ENCODE data around the gene SARM1.

Gene SARM1

DNA sequence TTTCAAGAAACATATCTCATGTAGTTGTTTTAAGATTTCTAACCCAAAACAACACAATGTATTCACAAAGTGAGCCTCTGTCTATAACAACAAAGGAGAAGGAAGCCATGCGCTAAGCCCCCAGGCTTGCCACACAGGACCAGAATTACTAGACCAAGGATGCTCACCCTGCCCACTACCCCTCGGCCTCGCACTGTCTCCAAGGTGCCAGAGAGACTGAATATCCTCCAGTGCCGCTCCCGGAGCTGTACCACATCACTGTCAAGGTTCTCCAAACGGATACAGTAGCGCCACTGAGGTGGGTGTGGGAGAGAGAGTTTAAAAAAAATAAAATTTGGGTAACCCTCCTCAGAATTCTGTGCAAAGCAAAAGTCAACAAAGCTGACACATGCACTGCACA lies 21.2 kb upstream of the SARM1 start:
- no peaks in the 10 kb centered on the region for H3K27me3 Mint-ChIP-seq
- H3K36me3 Mint-ChIP-seq = peaks cover 4% of the 10 kb centered on the region
- peaks cover 6% of the 10 kb centered on the region for H3K4me1 Mint-ChIP-seq
- H3K9me3 Mint-ChIP-seq = no peaks in the 10 kb centered on the region
- H3K4me3 Mint-ChIP-seq = no peak overlapping the region
- H3K27ac Mint-ChIP-seq = no peak overlapping the region

DNA sequence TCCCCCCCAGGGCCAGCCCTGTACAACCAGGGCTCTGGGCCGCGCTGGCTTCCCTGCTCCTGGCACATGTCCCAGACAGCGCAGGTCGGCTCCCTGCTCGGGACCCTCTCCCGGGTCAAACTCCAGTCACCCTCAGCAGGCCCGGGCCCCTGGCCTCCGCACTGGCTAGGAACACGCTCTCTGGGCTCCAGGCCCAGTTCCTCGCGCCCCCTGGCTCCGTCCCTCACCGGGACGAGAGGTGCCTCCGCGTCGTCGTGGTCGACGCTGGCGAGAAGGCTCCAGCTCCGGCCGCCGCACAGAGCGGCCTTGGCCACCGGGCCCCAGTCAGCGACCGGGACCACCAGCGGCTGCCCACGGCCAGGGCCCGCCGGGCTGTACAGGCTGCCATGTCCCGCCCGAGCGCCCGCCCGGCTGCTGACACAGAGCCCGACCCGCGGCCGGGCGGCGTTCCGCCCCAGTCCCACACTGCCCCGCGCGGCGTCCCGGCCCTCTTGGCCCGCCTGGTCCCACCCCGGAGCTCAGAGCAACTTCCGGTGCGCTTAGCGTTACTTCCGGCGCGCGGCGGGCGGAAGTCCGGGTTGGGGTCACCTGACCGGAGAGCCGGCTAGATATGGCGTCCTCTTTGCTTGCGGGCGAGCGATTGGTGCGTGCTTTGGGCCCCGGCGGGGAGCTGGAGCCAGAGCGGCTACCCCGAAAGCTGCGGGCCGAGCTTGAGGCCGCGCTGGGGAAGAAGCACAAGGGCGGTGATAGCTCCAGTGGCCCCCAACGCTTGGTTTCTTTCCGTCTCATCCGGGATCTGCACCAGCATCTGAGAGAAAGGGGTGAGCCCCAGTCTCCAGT lies 14.2 kb upstream of the SARM1 start, which contains the start of gene POLDIP2:
Gene POLDIP2 (minus strand): TSS at position 467 of the 840 bp plus-strand sequence. CDS start 79 bp downstream, at position 388.
- Mint-ChIP-seq H3K27ac (peak within 1 kb of the TSS; percentile 94), H3K27me3 (no peaks in the 10 kb centered on the region), H3K4me1 (peaks cover 27% of the 10 kb centered on the region), H3K9me3 (no peaks in the 10 kb centered on the region), H3K4me3 (peak within 1 kb of the TSS; percentile 98), H3K36me3 (peaks cover 5% of the 10 kb centered on the region)

DNA sequence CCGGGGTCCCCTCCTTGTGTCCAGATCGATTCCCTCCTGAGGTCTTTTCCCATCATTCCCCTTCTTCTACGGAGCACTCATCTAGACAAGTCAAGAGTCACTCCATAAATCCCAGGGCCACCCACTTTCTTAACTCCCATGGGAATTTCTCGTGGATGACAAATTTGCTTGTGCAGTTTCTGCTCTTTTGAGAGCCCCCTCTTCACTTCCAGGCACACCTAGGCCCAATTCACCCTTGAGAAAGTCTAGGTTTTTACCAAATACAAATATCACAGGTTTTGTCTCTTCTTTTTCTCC lies 13.6 kb upstream of the SARM1 start:
- Mint-ChIP-seq H3K27ac (peak overlapping the region; percentile 94), H3K9me3 (no peaks in the 10 kb centered on the region), H3K4me1 (peaks cover 27% of the 10 kb centered on the region), H3K36me3 (peaks cover 5% of the 10 kb centered on the region), H3K4me3 (peak overlapping the region; percentile 98), H3K27me3 (no peaks in the 10 kb centered on the region)

DNA sequence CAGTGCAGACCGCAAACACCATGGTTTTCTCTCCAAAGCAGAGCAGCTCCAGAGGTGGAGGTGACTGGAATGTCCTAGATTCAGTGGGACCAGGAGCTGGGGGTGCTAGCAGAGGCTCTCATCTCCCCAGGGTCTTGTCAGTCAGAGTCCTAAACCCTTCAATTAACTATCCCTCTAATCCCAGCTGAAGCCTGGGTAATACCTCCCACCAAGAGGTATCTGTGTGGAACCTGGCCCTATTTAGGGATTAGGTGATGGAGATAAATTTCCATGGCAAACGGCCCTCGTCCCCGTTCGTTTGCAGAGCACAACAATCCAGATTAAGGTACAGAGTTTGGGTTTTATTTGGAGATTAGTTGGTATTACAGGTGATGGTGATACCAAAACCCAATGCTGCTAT lies 8.3 kb upstream of the SARM1 start:
- Mint-ChIP-seq H3K4me1 (peaks cover 4% of the 10 kb centered on the region), H3K4me3 (no peak overlapping the region), H3K27me3 (no peaks in the 10 kb centered on the region), H3K9me3 (no peaks in the 10 kb centered on the region), H3K27ac (no peak overlapping the region), H3K36me3 (peaks cover 5% of the 10 kb centered on the region)

DNA sequence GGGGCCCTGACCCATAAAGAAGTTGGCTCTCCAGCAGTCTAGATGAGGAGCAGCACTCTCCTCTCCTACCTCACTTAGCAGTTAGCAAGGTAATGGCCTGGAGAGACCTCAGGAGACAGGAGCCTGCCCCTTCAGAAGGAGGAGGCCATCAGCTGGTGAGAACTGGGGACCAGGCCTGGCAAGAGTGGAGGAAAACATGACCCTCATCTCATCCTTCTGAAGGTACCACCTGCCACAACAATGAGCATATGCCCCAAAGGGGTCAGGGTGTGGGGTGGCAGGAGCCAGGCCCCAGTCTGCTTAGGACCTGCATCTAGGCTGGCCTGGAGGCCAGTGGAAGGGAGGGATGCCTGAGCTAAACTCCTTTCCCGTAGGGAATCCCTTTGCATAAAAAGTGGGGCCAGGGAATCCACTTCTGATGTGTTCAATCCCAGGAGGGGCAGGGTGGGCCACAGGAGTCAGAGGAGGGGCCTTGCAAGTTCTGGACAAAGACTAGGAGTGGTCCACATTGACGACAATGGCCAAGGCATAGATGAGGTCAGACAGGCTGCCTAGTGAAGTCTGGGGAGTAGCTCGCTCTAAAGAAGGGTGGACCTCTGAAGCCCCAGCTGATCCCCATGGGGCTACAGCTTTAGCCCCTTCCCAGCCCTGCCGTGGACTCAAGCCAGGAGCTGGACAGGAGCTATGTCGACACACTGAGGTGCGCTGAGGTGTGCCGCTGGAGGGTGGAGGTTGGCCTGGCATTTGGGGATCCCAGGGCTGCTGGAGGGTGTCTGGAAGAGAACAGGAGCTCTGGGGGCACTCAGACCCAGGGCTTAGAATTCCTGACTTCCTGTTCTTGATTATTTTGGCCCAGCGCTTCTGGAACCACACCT lies 7.5 kb upstream of the SARM1 start:
- H3K36me3 Mint-ChIP-seq = peaks cover 5% of the 10 kb centered on the region

DNA sequence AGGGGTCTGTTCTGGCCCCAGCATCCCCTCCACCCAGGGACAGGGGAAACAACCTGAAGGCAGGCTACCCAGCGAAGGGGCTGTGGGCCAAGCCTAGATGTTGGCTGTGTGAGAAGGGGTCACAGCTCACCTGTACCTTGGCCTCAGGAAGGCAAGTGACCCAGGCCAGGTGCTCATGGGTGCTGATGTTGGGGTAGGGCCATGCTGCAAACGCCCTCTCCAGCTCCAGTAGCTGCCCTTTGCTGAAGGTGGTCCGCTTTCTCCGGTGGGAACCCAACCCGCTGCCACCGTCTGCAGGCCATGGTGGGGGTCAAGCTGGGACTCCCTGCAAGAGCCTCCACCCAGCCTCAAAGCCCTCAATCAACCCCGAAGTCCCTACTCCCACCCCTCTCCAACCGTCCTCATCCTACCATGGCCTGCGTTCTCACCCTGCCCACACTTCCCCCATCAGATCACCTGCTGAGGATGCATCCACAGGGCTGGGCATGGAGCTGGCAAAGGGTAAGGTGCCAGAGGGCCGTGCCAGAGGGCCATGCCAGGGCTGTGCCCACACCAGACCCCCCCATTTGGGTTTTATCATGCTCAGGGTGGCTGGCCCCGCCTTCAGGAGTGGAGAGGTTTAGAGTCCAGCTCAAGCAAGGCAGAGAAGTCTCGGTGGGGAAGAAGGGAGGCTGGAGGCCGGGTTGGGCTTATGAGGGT lies 6.7 kb upstream of the SARM1 start, which contains the start of gene SEBOX:
Gene SEBOX (minus strand): TSS at position 535 of the 699 bp plus-strand sequence. CDS start 48 bp downstream, at position 487.
- Mint-ChIP-seq H3K27ac (no peak within 1 kb of the TSS), H3K4me3 (no peak within 1 kb of the TSS), H3K27me3 (no peaks in the 10 kb centered on the region), H3K4me1 (no peaks in the 10 kb centered on the region), H3K36me3 (peaks cover 5% of the 10 kb centered on the region), H3K9me3 (no peaks in the 10 kb centered on the region)

More for the DNA sequence above, 7.5 kb upstream of the SARM1 start:
- H3K27me3 Mint-ChIP-seq = no peaks in the 10 kb centered on the region
- H3K4me3 Mint-ChIP-seq = no peak overlapping the region
- no peak overlapping the region for H3K27ac Mint-ChIP-seq
- no peaks in the 10 kb centered on the region for H3K9me3 Mint-ChIP-seq
- H3K4me1 Mint-ChIP-seq = no peaks in the 10 kb centered on the region

DNA sequence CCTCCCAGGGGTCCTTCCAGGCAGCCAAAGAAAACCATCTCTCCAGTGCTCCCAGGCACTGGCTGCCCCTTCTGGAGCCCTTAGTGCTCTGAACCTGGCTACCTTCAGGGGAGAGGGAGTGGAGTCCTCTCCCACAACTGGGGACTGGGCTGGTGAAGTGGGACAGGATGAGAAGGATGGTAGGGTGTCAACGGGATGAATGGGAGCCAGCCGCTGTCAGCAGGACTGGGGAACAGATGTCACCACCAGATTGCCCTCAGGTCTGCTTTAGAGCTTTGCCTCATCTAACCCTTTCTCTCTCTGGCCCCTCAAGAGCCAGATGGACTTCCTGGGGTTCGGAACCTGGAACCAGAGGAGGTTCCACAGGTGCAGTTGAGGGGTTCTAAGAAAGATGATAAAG lies 6.0 kb upstream of the SARM1 start:
- Mint-ChIP-seq H3K9me3 (no peaks in the 10 kb centered on the region), H3K36me3 (peaks cover 5% of the 10 kb centered on the region), H3K27ac (no peak overlapping the region), H3K4me3 (no peak overlapping the region), H3K27me3 (no peaks in the 10 kb centered on the region), H3K4me1 (no peaks in the 10 kb centered on the region)

DNA sequence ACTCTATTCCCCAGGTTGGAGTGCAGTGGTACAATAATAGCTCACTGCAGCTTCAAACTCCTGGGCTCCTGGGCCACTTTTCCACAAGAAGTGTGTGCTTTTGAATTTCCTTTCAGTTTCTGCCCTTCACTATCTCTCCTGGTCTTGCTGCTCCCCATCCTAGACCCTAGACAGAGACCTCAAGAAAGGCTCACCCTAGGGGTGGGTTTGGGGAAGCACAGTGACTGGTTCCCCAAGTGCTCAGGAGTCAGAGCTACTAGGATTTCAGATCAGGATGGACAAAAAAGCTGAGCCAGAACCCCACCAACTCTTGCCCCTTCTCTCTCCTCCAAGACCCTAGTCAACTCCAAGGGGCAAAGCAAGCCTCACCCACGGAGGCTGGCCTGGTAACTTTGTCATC lies 4.9 kb upstream of the SARM1 start:
- peak overlapping the region; percentile 55 for H3K27ac Mint-ChIP-seq
- H3K4me3 Mint-ChIP-seq = no peak overlapping the region
- H3K27me3 Mint-ChIP-seq = no peaks in the 10 kb centered on the region

DNA sequence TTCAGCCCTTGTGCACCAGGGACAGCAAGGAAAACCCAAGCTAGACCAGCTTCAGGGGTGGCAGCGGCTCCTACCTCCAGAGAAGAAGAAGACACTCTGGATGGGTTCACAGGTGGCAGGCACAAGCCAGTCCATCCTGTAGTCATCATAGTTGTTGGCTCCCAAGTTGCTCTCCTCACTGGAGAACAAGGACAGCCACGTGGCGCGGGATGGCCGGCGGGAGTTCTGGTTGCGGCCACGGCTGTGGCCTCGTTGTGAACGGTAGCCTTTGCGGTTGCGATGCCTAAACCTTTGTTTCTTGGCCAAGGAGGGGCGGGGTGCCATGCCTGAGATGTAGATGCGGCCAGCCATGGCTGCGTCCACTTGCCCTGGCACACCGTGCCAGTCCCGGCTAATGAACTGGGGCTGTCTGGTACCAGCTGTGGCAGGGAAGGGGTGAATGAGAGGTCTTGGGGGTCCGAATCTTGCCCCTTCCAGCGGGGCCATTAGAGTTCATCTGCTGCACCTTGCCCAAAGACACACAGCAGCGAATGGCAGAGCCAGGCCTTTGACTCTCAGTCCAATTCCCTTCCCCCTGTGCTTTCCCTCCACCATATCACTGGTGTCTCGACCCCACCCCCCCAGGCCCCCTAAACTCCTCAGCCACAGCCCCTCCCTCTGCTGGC lies 3.7 kb upstream of the SARM1 start:
- H3K9me3 Mint-ChIP-seq = no peaks in the 10 kb centered on the region
- peaks cover 2% of the 10 kb centered on the region for H3K36me3 Mint-ChIP-seq
- no peak overlapping the region for H3K27ac Mint-ChIP-seq
- H3K27me3 Mint-ChIP-seq = no peaks in the 10 kb centered on the region
- no peak overlapping the region for H3K4me3 Mint-ChIP-seq
- peaks cover 8% of the 10 kb centered on the region for H3K4me1 Mint-ChIP-seq

More for the DNA sequence above, 4.9 kb upstream of the SARM1 start:
- Mint-ChIP-seq H3K9me3 (no peaks in the 10 kb centered on the region), H3K4me1 (peaks cover 5% of the 10 kb centered on the region), H3K36me3 (peaks cover 2% of the 10 kb centered on the region)

DNA sequence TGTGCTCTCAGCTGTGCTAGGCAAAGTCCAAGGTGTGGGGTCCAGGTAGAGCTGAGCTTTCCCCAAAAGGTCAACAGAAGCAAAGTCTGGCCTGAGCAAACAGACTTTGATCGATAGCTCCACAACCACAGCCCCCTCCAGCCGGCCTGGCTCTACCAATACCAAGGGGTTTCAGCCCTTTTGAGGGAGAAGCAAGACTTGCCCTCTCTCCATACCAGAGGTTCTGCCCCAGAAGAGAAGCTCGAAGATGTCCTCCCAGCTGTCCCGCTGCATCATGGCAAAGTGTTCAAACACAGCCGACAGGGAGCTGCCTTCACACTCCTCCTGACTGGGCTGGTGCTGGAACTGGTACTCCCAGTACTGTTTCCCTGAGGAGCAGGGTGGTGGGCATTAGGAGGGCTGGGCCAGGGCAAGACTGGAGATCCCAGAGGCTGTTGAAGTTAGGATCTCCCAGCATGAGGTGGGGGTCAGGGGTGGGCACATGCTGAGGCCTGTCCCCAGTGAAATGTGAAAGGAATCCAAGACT lies 3.1 kb upstream of the SARM1 start:
- Mint-ChIP-seq H3K4me3 (no peak overlapping the region), H3K27ac (no peak overlapping the region), H3K27me3 (no peaks in the 10 kb centered on the region)

DNA sequence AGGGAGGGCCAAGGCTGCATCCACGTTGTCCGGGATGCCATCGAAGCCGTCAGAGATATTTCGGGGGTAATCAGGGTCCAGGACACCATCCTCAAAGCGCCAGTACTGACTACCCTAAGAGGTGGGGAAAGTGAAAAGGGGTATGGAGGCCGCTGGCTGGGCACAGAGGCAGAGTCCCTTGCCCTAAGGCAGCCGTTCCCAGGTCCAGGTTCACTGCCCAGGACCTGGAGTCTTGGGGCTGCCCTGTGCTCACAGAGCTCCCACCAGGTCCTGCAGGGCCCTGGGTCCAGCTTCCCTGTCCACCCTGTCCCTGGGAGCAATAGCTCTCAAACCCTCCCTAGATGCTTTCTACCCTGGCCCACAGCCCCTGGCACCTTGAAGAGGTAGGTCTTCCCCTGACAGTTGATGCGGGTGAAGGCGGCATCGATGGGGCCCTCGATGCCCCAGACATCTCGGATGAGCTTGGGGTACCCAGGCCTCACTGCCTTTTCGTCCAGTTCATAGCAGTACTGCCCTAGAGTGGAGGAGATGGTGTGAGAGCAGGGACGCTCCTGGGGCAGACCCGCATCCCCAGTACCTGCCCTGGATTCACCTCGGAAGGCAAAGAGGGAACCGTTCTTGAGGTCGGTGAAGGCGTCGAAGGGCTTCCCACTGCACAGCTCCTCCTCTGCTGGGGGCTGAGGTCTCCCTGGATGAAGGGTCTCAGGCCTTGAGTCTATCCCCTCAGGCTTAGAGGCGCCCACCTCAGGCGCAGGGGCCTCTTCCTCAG lies 2.4 kb upstream of the SARM1 start:
- Mint-ChIP-seq H3K27me3 (no peaks in the 10 kb centered on the region), H3K36me3 (no peaks in the 10 kb centered on the region), H3K4me1 (peaks cover 18% of the 10 kb centered on the region), H3K4me3 (no peak overlapping the region), H3K9me3 (no peaks in the 10 kb centered on the region), H3K27ac (no peak overlapping the region)

More for the DNA sequence above, 3.1 kb upstream of the SARM1 start:
- H3K9me3 Mint-ChIP-seq = no peaks in the 10 kb centered on the region
- peaks cover 14% of the 10 kb centered on the region for H3K4me1 Mint-ChIP-seq
- peaks cover 2% of the 10 kb centered on the region for H3K36me3 Mint-ChIP-seq

DNA sequence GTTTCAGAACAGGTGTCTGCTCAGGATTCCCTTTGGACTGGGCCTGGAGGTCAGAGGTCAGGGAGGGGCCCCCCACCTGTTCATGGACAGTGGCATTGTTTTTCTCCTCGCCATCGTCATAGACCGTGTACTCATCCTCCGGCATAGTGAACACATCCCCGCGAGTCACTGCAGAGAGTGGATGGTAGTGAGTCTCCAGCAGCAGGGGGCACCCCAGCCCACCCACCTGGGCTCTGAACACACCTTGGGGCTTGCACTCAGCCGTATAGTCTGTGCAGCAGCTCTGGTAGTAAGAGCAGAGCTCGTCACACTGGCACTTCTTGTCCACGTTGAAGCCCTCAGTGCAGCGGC lies 1.8 kb upstream of the SARM1 start:
- no peaks in the 10 kb centered on the region for H3K36me3 Mint-ChIP-seq
- no peaks in the 10 kb centered on the region for H3K27me3 Mint-ChIP-seq
- no peak overlapping the region for H3K4me3 Mint-ChIP-seq
- peaks cover 18% of the 10 kb centered on the region for H3K4me1 Mint-ChIP-seq
- no peak overlapping the region for H3K27ac Mint-ChIP-seq
- H3K9me3 Mint-ChIP-seq = no peaks in the 10 kb centered on the region

DNA sequence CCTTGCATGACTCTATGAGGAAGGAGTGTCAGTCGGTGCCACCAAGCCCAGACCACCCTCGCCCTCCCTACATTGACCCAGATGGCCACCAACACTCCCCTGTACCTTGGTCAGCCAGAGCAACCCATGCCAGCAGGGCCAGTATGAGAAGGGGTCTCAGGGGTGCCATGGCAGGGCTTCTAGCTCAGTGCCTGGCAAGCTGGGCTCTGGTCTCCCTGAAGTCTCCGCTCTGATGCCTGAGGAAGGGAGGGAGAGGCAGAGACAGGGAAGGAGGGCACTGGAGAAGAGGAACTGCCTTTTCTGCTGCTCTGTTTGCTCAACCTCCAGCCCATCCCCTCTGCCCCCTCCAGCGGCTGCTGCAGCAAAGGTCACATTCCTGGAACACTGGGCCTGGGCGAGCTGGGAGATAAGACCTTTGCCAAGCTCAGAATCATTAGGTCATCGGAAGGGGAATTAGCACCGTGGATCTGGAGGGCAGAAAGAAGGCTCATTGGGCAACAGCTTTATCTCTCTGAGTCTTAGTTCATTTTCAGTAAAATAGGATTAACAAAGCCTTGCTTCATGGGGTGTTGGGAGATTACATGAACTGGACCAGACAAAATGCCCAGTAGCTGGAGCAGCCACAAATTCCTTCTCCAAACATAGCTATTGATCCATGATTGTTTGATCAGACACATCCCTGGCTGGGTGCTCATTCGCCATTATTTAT lies 1.3 kb upstream of the SARM1 start, which contains the start of gene VTN:
Gene VTN (minus strand): TSS at position 273 of the 709 bp plus-strand sequence. CDS start 104 bp downstream, at position 169.
- Mint-ChIP-seq H3K4me1 (peaks cover 21% of the 10 kb centered on the region), H3K27ac (peak within 1 kb of the TSS; percentile 92), H3K9me3 (no peaks in the 10 kb centered on the region), H3K36me3 (no peaks in the 10 kb centered on the region), H3K4me3 (peak within 1 kb of the TSS; percentile 96), H3K27me3 (no peaks in the 10 kb centered on the region)

DNA sequence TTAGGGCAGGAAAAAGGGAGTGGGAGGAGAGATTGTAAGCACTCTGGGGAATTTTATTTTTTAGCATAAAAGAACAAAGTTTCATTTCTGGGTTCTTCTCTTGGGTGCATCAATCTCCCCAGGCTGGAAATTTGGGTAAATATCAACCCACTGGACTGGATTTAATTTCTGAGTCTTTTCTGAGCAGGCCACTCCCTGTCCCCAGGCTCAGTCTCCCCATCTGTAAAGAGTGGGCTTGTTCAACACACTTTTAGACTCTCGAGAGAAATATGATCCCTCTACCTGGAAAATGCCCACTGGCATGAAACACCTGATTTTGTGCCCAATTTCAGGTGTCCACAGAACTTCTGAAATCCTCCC lies 770 bp upstream of the SARM1 start:
- Mint-ChIP-seq H3K27ac (no peak overlapping the region), H3K9me3 (no peaks in the 10 kb centered on the region), H3K4me3 (peak overlapping the region; percentile 96), H3K4me1 (peaks cover 21% of the 10 kb centered on the region), H3K27me3 (no peaks in the 10 kb centered on the region), H3K36me3 (no peaks in the 10 kb centered on the region)
